Measurements from ENCODE around the gene FRYL.

The FRYL gene

GRCh38 chr4:48781968-48782367 is 1.9 kb upstream of the FRYL start:
- Histone ChIP-seq H3K9me3 (ENCODE audit: insufficient read depth, low read depth, low read length) (no peaks in the 10 kb centered on the region), H3K27ac (ENCODE audit: low read length) (no peak overlapping the region), H3K4me3 (ENCODE audit: low read length) (no peak overlapping the region), H3K27me3 (ENCODE audit: insufficient read depth, low read length) (no peaks in the 10 kb centered on the region), H3K4me1 (ENCODE audit: insufficient read depth, low read length) (peaks cover 6% of the 10 kb centered on the region; the same call in 1 of the 2 replicates), H3K36me3 (ENCODE audit: insufficient read depth, low read depth, low read length) (no peaks in the 10 kb centered on the region), H3K9ac (ENCODE audit: low read depth, low read length) (no peak overlapping the region)

DNA sequence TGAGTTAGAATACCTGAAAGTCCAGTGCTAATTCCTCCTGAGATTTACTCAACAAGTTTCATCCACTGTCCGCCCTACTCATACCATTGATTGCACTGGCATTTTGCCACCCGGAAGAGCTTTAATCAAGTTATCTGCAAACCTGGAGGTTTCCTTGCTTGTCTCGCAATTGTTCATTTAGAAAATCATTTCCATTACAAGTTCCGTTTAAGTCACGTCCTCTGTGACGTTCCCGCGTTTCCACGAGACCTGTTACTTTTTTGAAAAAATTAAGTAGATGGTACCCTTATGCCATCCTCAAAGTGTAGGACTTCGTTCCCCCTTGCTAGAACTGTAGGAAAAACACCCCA is 761 bp upstream of the FRYL start:
- Histone ChIP-seq H3K36me3 (ENCODE audit: insufficient read depth, low read depth, low read length) (no peaks in the 10 kb centered on the region), H3K4me1 (ENCODE audit: insufficient read depth, low read length) (peaks cover 13% of the 10 kb centered on the region; the same call in 1 of the 2 replicates), H3K4me3 (ENCODE audit: low read length) (peak overlapping the region; percentile 83), H3K27ac (ENCODE audit: low read length) (no peak overlapping the region), H3K27me3 (ENCODE audit: insufficient read depth, low read length) (no peaks in the 10 kb centered on the region), H3K9me3 (ENCODE audit: insufficient read depth, low read depth, low read length) (no peaks in the 10 kb centered on the region), H3K9ac (ENCODE audit: low read depth, low read length) (peak overlapping the region; percentile 87)

GRCh38 chr4:48779095-48779997 is 733 bp downstream of the FRYL start:
- Histone ChIP-seq H3K9me3 (ENCODE audit: insufficient read depth, low read depth, low read length) (no peaks in the 10 kb centered on the region), H3K36me3 (ENCODE audit: insufficient read depth, low read depth, low read length) (no peaks in the 10 kb centered on the region), H3K9ac (ENCODE audit: low read depth, low read length) (peak overlapping the region; percentile 94), H3K27me3 (ENCODE audit: insufficient read depth, low read length) (no peaks in the 10 kb centered on the region), H3K4me3 (ENCODE audit: low read length) (peak overlapping the region; percentile 95), H3K4me1 (ENCODE audit: insufficient read depth, low read length) (peaks cover 20% of the 10 kb centered on the region; the same call in 1 of the 2 replicates), H3K27ac (ENCODE audit: low read length) (peak overlapping the region; percentile 31)

GRCh38 chr4:48778431-48779094 is 1.5 kb downstream of the FRYL start:
- H3K9me3 ChIP-seq (ENCODE audit: insufficient read depth, low read depth, low read length), result no peaks in the 10 kb centered on the region
- peak overlapping the region; percentile 31 for H3K27ac ChIP-seq (ENCODE audit: low read length)
- H3K4me1 ChIP-seq (ENCODE audit: insufficient read depth, low read length), result peaks cover 20% of the 10 kb centered on the region; the same call in 1 of the 2 replicates
- H3K4me3 ChIP-seq (ENCODE audit: low read length), result peak overlapping the region; percentile 95
- no peaks in the 10 kb centered on the region for H3K27me3 ChIP-seq (ENCODE audit: insufficient read depth, low read length)
- H3K36me3 ChIP-seq (ENCODE audit: insufficient read depth, low read depth, low read length), result no peaks in the 10 kb centered on the region
- H3K9ac ChIP-seq (ENCODE audit: low read depth, low read length), result peak overlapping the region; percentile 94

- H3K36me3 ChIP-seq (ENCODE audit: insufficient read depth, low read depth, low read length), result no peaks in the 10 kb centered on the region; the same call in 1 of the 2 replicates
- no peak overlapping the region for H3K27ac ChIP-seq (ENCODE audit: low read length)
- peaks cover 20% of the 10 kb centered on the region; the same call in 1 of the 2 replicates for H3K4me1 ChIP-seq (ENCODE audit: insufficient read depth, low read length)
- peak overlapping the region; percentile 95 for H3K4me3 ChIP-seq (ENCODE audit: low read length)
- no peaks in the 10 kb centered on the region for H3K27me3 ChIP-seq (ENCODE audit: insufficient read depth, low read length)
- H3K9ac ChIP-seq (ENCODE audit: low read depth, low read length), result peak overlapping the region; percentile 94; the same call in 1 of the 2 replicates
- no peaks in the 10 kb centered on the region for H3K9me3 ChIP-seq (ENCODE audit: insufficient read depth, low read depth, low read length)
Measured at GRCh38 chr4:48777739-48778138, 2.3 kb downstream of the FRYL start.

GRCh38 chr4:48774760-48775710 is 5.0 kb downstream of the FRYL start:
- H3K4me1 ChIP-seq (ENCODE audit: insufficient read depth, low read length), result peaks cover 20% of the 10 kb centered on the region; the same call in 1 of the 2 replicates
- no peak overlapping the region for H3K27ac ChIP-seq (ENCODE audit: low read length)
- no peaks in the 10 kb centered on the region for H3K9me3 ChIP-seq (ENCODE audit: insufficient read depth, low read depth, low read length)
- no peaks in the 10 kb centered on the region for H3K27me3 ChIP-seq (ENCODE audit: insufficient read depth, low read length)
- H3K4me3 ChIP-seq (ENCODE audit: low read length), result no peak overlapping the region
- H3K36me3 ChIP-seq (ENCODE audit: insufficient read depth, low read depth, low read length), result no peaks in the 10 kb centered on the region; the same call in 1 of the 2 replicates
- no peak overlapping the region for H3K9ac ChIP-seq (ENCODE audit: low read depth, low read length)

DNA sequence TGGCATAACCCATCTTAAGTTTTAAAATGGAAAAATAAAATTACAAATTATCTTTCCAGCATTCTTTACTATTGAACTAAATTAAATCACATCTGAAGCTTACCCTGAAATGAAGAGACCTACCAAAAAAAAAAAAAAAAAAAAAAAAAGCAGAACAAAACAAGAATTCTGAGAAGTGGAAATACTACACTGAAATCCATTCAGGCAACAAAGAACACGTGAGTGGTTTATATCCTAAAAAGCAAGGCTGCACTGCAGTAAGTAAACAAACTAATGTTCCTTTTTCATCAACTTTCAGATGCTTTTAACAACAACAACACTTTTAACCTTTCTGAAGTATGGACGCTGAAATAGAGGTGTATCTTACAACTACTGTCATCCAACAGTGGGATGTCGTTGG is 7.5 kb downstream of the FRYL start:
- Histone ChIP-seq H3K27ac (ENCODE audit: low read length) (no peak overlapping the region), H3K9me3 (ENCODE audit: insufficient read depth, low read depth, low read length) (no peaks in the 10 kb centered on the region), H3K27me3 (ENCODE audit: insufficient read depth, low read length) (no peaks in the 10 kb centered on the region), H3K36me3 (ENCODE audit: insufficient read depth, low read depth, low read length) (no peaks in the 10 kb centered on the region; the same call in 1 of the 2 replicates), H3K9ac (ENCODE audit: low read depth, low read length) (no peak overlapping the region), H3K4me1 (ENCODE audit: insufficient read depth, low read length) (peaks cover 14% of the 10 kb centered on the region; the same call in 1 of the 2 replicates), H3K4me3 (ENCODE audit: low read length) (no peak overlapping the region)

DNA sequence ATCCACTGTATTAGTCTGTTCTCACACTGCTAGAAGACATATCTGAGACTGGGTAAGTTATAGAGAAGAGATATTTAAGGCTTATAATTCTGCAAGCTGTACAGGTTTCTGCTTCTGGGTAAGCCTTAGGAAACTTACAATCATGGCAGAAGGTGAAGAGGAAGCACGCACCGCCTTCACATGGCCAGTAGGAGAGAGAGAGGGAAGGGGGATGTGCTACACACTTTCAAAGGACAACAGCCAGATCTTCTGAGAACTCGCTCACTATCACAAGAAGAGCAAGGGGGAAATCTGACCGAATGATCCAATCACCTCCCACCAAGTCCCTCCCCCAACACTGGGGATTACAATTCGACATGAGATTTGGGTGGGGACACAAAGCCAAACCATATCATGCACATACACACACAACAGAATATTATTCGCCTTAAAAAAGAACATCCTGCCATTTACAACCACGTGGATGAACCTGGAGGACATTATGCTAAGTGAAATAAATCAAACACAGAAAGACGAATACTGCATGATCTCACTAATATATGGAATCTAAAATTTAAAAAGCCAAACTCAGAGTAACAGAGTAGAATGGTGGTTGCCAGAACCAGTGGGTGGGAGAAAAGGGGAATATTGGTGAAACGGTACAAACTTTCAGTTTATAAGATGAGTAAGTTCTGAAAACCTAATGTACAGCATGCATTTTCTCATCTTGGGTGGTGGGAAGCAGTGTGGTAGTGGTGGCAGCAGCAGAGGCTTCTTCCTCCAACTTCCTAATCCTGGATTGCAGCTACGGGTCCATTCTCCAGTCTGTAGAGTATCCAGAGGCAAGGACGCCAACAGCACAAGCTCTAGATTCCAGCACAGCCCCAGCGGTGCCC is 12.8 kb downstream of the FRYL start:
- no peaks in the 10 kb centered on the region for H3K27me3 ChIP-seq (ENCODE audit: insufficient read depth, low read length)
- H3K27ac ChIP-seq (ENCODE audit: low read length), result no peak overlapping the region
- H3K9me3 ChIP-seq (ENCODE audit: insufficient read depth, low read depth, low read length), result no peaks in the 10 kb centered on the region
- no peak overlapping the region for H3K9ac ChIP-seq (ENCODE audit: low read depth, low read length)
- H3K4me3 ChIP-seq (ENCODE audit: low read length), result no peak overlapping the region
- 0 out of 2 replicates have a peak, but pooled peaks cover 2% of the 10 kb centered on the region for H3K4me1 ChIP-seq (ENCODE audit: insufficient read depth, low read length)
- no peaks in the 10 kb centered on the region for H3K36me3 ChIP-seq (ENCODE audit: insufficient read depth, low read depth, low read length)

GRCh38 chr4:48766131-48766792 is 13.8 kb downstream of the FRYL start:
- Histone ChIP-seq H3K4me1 (ENCODE audit: insufficient read depth, low read length) (0 out of 2 replicates have a peak, but pooled peaks cover 2% of the 10 kb centered on the region), H3K4me3 (ENCODE audit: low read length) (no peak overlapping the region), H3K27ac (ENCODE audit: low read length) (no peak overlapping the region), H3K36me3 (ENCODE audit: insufficient read depth, low read depth, low read length) (no peaks in the 10 kb centered on the region), H3K9me3 (ENCODE audit: insufficient read depth, low read depth, low read length) (no peaks in the 10 kb centered on the region), H3K27me3 (ENCODE audit: insufficient read depth, low read length) (no peaks in the 10 kb centered on the region), H3K9ac (ENCODE audit: low read depth, low read length) (no peak overlapping the region)

DNA sequence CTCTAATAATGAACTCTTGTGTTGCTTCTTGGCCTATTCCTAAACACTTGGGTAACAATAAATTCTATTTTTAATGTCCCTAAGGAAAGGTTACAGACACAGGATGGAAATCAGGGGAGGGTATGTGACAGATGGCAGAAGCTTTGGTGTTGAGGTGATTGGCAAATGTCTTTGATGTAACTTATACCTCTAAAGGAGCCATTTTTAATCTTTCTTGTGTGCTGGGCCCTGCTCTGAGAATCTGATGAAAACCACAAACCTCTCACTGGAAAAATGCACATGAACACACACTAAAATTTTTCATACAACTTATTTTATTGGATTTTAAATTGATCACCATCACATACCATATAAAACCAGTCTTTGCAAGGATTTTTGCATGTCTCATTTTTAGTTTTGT is 17.7 kb downstream of the FRYL start:
- Histone ChIP-seq H3K27ac (ENCODE audit: low read length) (no peak overlapping the region), H3K9ac (ENCODE audit: low read depth, low read length) (no peak overlapping the region)

More for the DNA sequence above, 17.7 kb downstream of the FRYL start:
- Histone ChIP-seq H3K4me1 (ENCODE audit: insufficient read depth, low read length) (0 out of 2 replicates have a peak, but pooled peaks cover 2% of the 10 kb centered on the region), H3K36me3 (ENCODE audit: insufficient read depth, low read depth, low read length) (no peaks in the 10 kb centered on the region), H3K27me3 (ENCODE audit: insufficient read depth, low read length) (no peaks in the 10 kb centered on the region), H3K9me3 (ENCODE audit: insufficient read depth, low read depth, low read length) (no peaks in the 10 kb centered on the region), H3K4me3 (ENCODE audit: low read length) (no peak overlapping the region)

All from iPS-20b (cell line).